GM19240 (cell line): ENCODE data around the gene SLC5A1.
"Not testable (repeated sequence)": the region's sequence is repeated elsewhere in the genome, so short reads cannot be mapped to it uniquely, and the experiment has no call there.

Experiments used
- DNase-seq: peaks from one replicate; pipeline ENCODE4 v3.0.0; 2011; ENCODE audit warnings: low spot score; ENCODE audit not compliant: insufficient read length

SLC5A1 gene

GRCh38 chr22:32083814-32084213 is 40.8 kb downstream of the SLC5A1 start:
- no peak for DNase-seq

- no peak for DNase-seq
Measured at GRCh38 chr22:32088084-32088483, 45.0 kb downstream of the SLC5A1 start.

DNA sequence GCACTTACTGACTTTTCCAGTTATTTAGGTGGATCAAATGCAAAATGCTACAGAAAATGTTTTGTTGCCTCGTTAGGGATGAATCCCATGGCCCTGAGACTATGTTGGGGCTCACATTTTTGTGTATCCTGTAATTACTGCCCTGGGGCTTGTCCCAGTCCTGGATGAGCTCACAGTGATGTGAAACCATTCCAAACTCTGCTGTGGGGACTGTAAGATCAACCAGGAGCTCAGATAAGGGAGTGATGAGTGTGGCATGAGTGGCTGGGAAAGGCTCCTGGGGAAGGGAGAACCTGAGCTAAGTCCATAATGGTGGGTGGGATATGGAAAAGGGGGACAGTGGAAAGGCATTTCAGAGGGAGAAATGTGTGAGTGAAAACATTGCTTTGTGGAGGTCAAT is 54.0 kb downstream of the SLC5A1 start:
- no peak for DNase-seq

DNA sequence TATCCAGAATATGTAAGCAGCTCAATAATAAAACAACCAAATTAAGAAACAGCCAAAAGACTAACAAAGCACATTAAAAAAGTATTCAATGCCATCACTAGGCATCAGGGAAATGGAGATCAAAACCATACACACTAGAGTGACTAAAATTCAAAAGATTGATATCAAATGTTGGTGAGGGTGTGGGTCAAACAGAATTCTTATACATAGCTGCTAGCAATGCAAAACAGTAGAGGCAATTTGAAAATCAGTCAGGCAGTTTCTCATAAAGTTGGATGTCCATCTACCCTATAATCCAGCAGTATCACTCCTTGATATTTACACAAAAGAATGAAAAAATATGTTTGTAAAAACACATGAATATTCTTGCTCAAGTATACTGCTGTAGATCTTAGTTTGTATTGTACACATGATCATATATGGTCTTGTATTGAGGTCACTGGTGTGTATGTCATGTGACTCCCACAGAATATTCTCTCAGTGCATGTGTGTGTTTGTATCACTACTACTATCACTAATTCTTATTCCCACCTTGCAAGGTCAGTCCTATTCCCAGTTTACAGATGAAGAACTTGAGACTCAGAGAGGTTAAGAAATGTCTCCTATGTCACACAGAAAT is 54.9 kb downstream of the SLC5A1 start:
- DNase-seq = no peak

DNA sequence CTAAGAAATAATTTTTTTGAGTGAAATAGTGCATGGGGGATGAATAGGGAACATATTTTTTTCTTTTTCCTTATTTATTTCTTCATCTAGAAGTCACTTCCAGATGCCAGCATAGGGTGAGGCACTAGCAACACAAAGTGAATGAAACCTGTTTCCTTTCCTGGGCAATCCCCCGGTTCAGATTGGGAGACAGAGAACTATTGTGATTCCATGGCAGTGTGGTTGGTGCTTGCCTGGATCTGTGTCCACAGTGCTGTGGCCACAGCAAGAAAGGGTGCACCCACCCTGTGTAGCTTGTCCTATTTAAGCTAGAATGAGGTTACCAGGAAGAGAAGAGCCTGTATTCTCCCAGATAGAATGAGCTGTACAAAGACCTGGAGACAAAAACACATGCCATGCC is 57.6 kb downstream of the SLC5A1 start:
- no peak for DNase-seq

- DNase-seq = no peak
Measured at GRCh38 chr22:32103658-32104315, 60.7 kb downstream of the SLC5A1 start.

GRCh38 chr22:32106930-32107329 is 63.9 kb downstream of the SLC5A1 start:
- DNase-seq = no peak

- no peak for DNase-seq
Measured at GRCh38 chr22:32112380-32112779, 69.3 kb downstream of the SLC5A1 start.

GRCh38 chr22:32119568-32120235 is 76.6 kb downstream of the SLC5A1 start:
- DNase-seq = no peak

GRCh38 chr22:32120603-32121002 is 77.5 kb downstream of the SLC5A1 start:
- no peak for DNase-seq

- DNase-seq = no peak
Measured at GRCh38 chr22:32122899-32123298, 79.8 kb downstream of the SLC5A1 start.

GRCh38 chr22:32123657-32124056 is 80.6 kb downstream of the SLC5A1 start:
- no peak for DNase-seq

GRCh38 chr22:32127904-32128303 is 84.8 kb downstream of the SLC5A1 start:
- no peak for DNase-seq

GRCh38 chr22:32130464-32130863 is 87.4 kb downstream of the SLC5A1 start:
- DNase-seq = no peak

DNA sequence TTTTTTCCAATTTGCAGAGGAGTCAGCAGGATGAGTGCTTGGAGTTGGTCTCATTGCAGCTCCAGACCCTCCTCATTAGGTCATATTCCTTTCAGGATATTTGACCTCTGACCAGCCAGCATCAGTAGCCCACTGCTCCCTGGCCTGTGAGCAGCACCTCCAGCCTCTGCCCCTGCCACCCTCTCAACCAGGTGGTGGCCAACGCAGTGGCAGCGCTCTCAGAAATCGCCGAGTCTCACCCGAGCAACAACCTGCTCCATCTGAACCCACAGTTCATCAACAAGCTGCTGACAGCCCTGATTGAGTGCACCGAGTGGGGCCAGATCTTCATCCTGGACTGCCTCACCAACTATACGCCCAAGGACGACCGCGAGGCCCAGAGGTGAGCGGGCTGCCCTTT is 89.1 kb downstream of the SLC5A1 start:
- DNase-seq = no peak

DNA sequence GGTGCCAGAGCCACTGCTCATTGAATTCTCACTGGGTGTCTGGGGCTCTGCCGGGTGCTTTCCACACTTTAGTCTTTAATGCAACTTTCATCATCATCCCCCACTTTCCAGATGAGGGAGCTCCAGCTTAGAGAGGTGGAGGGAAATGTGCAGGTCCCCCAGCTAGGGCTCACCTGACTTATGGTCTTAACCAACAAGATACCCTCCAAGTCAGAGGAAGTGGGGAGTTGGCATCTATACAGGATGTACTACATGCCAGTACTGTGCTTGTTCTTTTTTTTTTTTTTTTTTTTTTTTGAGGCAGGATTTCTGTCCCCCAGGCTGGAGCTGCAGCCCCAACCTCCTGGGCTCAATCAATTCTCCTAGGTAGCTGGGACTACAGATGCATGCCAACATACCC is 89.7 kb downstream of the SLC5A1 start:
- no peak for DNase-seq

DNA sequence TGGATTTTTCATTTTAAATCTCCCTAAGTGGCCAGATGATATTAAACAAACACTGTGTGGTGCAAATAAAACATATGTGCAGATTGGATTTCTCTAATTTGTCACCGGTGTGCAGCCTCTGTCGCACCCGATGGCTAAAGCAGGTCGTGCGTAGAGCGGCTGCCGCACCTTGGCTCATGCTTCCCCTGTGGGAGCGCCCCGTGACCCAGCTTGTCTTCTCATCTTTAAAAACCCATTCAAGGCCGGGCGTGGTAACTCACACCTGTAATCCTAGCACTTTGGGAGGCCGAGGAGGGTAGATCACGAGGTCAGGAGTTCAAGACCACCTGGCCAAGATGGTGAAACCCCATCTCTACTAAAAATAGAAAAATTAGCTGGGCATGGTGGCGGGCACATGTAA is 91.7 kb downstream of the SLC5A1 start:
- not testable (repeated sequence) for DNase-seq

DNA sequence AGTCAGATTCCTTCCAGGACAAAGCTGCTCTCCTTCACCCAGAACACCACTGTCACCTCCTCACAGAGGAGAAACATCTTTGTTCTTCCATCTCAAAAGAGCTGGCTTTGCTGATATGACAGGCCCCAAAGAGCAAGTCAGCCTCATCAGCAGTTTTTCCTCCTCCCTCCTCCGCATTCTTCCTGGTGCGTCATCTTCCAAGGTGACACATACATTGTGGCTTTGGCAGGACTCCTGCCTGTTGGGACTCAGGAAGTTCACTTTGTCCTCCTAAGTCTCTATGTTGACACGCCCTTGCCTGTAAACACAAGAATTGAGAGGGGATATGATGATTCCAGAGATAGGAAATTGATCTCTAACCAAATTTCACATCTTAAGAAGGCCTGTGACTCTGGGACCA is 92.9 kb downstream of the SLC5A1 start:
- DNase-seq = not testable (repeated sequence)

DNA sequence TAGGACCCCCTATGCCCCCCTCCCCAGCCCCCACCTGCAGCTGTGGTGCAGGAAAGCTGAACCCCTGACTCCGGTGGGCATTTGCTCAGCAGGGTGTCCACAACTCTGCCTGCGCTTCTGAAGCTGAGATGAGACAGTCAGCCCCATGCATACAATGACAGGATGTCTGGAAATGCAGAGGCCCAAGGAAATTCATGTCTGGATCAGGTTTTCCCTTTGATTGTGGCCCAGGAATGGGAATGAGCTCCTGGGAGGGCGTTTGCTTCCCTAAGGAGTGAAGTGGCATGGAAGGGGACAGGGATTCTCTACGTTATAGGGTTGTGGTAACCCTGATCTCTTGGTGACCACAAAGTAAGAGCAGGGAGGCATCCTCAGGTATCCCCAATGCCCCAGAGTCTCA is 93.8 kb downstream of the SLC5A1 start:
- not testable (repeated sequence) for DNase-seq

GRCh38 chr22:32137731-32138324 is 94.8 kb downstream of the SLC5A1 start:
- not testable (repeated sequence) for DNase-seq

GRCh38 chr22:32138576-32138975 is 95.5 kb downstream of the SLC5A1 start:
- DNase-seq = not testable (repeated sequence)

DNA sequence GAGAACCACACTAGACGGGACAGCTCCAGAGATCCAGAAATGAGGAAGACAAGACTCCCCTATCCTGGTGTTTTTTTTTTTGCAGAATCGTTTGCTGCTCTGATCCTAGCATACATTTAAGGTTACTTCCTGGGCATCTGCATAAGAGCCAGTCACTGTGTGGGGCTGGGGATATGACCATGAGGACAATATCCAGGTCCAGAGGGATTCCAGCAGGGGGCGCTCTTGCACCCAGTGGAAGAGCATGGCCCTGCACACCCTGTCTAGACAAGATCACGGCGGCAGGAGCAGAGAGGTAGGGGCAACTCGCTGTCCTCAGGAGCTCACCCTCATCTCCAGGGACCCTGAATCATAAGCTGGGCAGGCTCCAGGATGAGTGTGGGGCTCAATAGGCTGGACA is 97.6 kb downstream of the SLC5A1 start:
- DNase-seq = not testable (repeated sequence)
